HEK293T (cell line): ENCODE results near the gene EPSTI1.

Experiments used
- CTCF ChIA-PET: fragments of 350-600 bp; formaldehyde crosslinking; extraction: SDS; loops from one replicate; lab custom pipeline; 2021; ENCODE audit warnings: antibody characterized with exemption, inconsistent platforms; lab: Yijun Ruan, JAX
- POLR2A ChIA-PET: fragments of 350-600 bp; formaldehyde crosslinking; extraction: SDS; loops from one replicate; lab custom pipeline; 2020; ENCODE audit warnings: antibody characterized with exemption, inconsistent platforms; lab: Yijun Ruan, JAX
- DNase-seq: peaks from one replicate; pipeline ENCODE4 v3.0.0; 2012; ENCODE audit warnings: mixed read lengths; ENCODE audit errors: extremely low spot score
- ARNT ChIP-seq: fragments of 450-650 bp; IDR thresholded peaks from 2 replicates; pipeline ENCODE4 v1.6.1; 2017; ENCODE audit warnings: mild to moderate bottlenecking
- BHLHE40 ChIP-seq: fragments of 450-650 bp; IDR thresholded peaks from 2 replicates; pipeline ENCODE4 v1.6.1; 2016; ENCODE audit warnings: mild to moderate bottlenecking, moderate library complexity, borderline replicate concordance
- CTBP1 ChIP-seq: fragments of 450-650 bp; IDR thresholded peaks from 2 replicates; pipeline ENCODE4 v1.6.1; 2016; ENCODE audit warnings: borderline replicate concordance
- ELF4 ChIP-seq: fragments of 450-650 bp; IDR thresholded peaks from 2 replicates; pipeline ENCODE4 v1.6.1; 2017; ENCODE audit warnings: antibody characterized with exemption
- FOXA1 ChIP-seq: fragments of 450-650 bp; IDR thresholded peaks from 2 replicates; pipeline ENCODE4 v1.6.1; 2016; ENCODE audit warnings: mild to moderate bottlenecking
- FOXK2 ChIP-seq: fragments of 450-650 bp; IDR thresholded peaks from 2 replicates; pipeline ENCODE4 v1.6.1; 2016; ENCODE audit warnings: mild to moderate bottlenecking
- FOXM1 ChIP-seq: fragments of 450-650 bp; IDR thresholded peaks from 2 replicates; pipeline ENCODE4 v1.6.1; 2017; ENCODE audit warnings: mild to moderate bottlenecking, borderline replicate concordance
- HDGF ChIP-seq: fragments of 450-650 bp; IDR thresholded peaks from 2 replicates; pipeline ENCODE4 v1.6.1; 2017; ENCODE audit warnings: antibody characterized with exemption, borderline replicate concordance
- L3MBTL2 ChIP-seq: fragments of 450-650 bp; conservative IDR thresholded peaks from 2 replicates; pipeline ENCODE4 v1.6.1; 2016; ENCODE audit warnings: mild to moderate bottlenecking
- LEF1 ChIP-seq: fragments of 450-650 bp; IDR thresholded peaks from 2 replicates; pipeline ENCODE4 v1.6.1; 2017; ENCODE audit warnings: mild to moderate bottlenecking, borderline replicate concordance
- NFRKB ChIP-seq: fragments of 450-650 bp; IDR thresholded peaks from 2 replicates; pipeline ENCODE4 v1.6.1; 2016; ENCODE audit warnings: mild to moderate bottlenecking, moderate library complexity
- SP1 ChIP-seq: fragments of 450-650 bp; IDR thresholded peaks from 2 replicates; pipeline ENCODE4 v1.6.1; 2017
- SUZ12 ChIP-seq: fragments of 450-650 bp; IDR thresholded peaks from 2 replicates; pipeline ENCODE4 v1.6.1; 2016; ENCODE audit warnings: mild to moderate bottlenecking
- TARDBP ChIP-seq: fragments of 450-650 bp; IDR thresholded peaks from 2 replicates; pipeline ENCODE4 v1.6.1; 2016
- ZNF384 ChIP-seq: fragments of 450-650 bp; IDR thresholded peaks from 2 replicates; pipeline ENCODE4 v1.6.1; 2016
- TF ChIP-seq, protein P1 (sequence below): fragments of 450-650 bp; IDR thresholded peaks from 2 replicates; pipeline ENCODE4 v1.6.1; 2016

Gene EPSTI1

DNA sequence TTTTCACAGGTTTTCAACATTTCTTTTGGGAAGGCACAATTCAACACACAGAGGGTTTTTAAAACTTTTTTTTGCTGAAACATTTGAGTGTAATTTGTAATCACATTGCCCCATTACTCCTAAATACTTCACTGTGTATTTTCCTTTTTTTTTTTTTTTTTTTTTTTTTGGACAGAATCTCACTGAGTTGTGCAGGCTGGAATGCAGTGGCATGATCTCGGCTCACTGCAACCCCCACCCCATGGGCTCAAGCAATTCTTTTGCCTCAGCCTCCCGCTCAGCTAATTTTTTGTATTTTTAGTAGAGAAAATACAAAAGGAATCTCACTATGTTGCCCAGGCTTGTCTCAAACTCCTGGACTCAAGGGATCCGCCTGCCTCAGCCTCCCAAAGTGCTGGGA, 16.6 kb upstream of the EPSTI1 start:
- ChIA-PET CTCF (no interaction called here), POLR2A (no interaction called here)
- TF ChIP-seq FOXA1, result no peak
- TF ChIP-seq HDGF, result no peak
- TF ChIP-seq ZNF384, result no peak
- no peak for TF ChIP-seq BHLHE40
- no peak for TF ChIP-seq NFRKB
- no peak for TF ChIP-seq FOXM1
- TF ChIP-seq SUZ12, result no peak
- no peak for TF ChIP-seq FOXK2
- no peak for TF ChIP-seq SP1
- no peak for TF ChIP-seq LEF1
- no peak for TF ChIP-seq ELF4
- TF ChIP-seq TARDBP, result no peak
- no peak for TF ChIP-seq L3MBTL2
- TF ChIP-seq, protein P1, sequence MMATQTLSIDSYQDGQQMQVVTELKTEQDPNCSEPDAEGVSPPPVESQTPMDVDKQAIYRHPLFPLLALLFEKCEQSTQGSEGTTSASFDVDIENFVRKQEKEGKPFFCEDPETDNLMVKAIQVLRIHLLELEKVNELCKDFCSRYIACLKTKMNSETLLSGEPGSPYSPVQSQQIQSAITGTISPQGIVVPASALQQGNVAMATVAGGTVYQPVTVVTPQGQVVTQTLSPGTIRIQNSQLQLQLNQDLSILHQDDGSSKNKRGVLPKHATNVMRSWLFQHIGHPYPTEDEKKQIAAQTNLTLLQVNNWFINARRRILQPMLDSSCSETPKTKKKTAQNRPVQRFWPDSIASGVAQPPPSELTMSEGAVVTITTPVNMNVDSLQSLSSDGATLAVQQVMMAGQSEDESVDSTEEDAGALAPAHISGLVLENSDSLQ, result no peak
- no peak for DNase-seq

DNA sequence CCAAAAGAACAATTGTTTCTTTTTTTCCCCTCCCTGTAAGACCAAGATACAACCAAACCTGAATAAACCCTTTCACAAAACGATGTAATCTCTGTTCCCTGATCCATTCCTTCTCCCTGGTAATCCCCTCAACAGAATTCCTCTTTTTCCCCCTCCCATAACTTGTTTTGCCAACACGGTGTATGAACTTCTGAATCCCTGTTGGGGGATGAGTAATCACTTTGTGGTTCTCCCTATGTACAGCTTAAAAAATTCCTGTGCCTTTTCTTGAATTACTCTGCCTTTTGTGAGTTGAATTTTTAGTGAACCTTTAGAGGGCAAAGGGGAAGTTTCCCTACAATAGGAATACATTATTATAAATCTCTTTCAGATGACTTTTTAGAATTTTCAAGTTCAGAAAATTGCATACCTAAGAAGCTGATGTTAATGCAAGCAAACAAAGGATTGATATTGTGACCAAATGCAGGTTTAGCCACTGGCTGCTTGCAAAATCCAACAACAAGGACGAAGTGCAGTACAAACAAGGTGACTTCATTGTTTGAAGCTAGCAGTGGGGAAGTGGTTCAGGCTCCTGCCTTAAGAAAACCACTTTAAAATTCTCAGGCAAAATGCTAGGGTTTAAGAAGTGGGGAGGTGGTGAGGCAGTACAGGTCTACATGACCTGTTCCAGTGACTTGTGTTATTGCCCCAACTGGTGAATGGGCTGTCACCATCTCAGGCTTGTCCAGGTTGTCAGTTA, 15.0 kb upstream of the EPSTI1 start:
- CTCF ChIA-PET, result no interaction called here
- POLR2A ChIA-PET, result no interaction called here
- DNase-seq, result no peak
- TF ChIP-seq ELF4 (no peak), ZNF384 (no peak), ARNT (no peak), SUZ12 (no peak), TARDBP (no peak), L3MBTL2 (no peak), FOXK2 (no peak), FOXA1 (no peak), LEF1 (no peak), SP1 (no peak), NFRKB (no peak), CTBP1 (no peak)
- TF ChIP-seq, protein P1, result no peak

DNA sequence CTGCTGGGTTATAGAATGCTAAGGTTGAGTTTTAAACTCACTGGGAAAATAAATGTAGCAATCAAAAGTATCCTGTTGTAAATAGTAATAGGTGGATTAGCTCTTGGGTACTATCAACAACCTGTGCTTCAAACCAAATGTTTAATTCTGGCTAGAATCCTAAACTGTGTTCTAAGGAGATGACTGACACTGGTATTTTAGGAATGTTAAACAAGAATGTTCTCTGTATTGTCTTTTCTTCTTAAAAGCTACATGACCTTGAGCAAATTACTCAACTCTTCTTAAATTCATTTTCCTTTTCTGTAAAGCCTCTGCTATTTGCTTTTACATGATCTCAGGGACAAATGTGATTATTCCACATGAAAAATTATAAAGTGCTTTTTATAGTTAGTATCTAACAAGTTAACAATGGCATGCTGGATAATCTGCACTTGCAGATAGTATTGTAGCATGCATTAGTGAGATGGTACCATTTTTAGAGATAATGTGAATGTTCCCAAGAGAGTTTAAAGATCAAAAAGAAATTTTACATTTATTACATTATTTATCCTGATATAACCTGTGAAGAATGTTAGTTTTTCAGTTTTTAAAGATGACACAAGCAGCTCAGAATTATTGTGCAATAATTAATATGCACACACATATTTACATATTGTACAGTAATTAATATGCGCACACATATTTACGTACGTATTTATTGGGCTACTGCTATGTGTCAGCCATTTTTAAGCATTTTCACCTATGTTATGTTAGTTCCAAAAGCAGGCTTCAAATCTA, 13.6 kb upstream of the EPSTI1 start:
- DNase-seq, result no peak
- no peak for TF ChIP-seq HDGF
- POLR2A ChIA-PET, result no interaction called here
- CTCF ChIA-PET, result no interaction called here

DNA sequence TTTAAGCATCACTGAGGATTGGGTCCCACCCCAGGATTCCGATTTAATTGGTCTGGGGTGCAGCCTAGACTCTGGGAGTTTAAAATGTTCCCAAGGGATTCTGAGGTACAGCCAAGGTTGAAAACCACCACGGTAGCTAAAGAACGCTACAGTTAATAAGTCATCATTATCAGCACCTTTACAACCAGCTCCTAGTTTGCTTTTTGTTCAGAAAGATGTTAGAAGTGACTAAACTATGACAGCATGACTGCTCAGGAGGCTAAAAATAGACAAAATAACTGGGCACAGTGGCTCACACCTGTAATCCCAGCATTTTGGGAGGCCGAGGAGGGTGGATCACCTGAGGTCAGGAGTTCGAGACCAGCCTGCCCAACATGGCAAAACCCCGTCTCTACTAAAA, 11.7 kb upstream of the EPSTI1 start:
- DNase-seq, result no peak
- CTCF ChIA-PET, result no interaction called here
- no peak for TF ChIP-seq ZNF384
- TF ChIP-seq NFRKB, result no peak
- POLR2A ChIA-PET, result no interaction called here

DNA sequence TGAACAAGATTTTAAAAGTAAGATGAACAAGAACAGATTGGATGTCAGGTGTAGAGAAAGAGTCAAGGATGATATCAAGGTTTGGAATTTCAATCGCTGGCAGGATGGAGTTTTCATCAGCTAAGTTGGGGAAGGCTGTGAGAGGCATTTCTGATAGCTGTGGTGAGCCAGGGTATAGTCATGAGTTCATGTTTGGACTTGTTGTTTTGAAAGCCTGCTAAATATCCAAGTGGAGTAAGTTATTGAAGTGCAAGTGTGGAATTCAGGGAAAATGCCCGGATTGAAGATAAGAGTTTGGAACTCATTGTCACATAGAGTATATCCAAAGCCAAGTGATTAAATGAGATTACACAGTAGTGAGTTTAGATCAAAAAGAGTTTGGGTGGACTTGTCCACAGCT, 11.0 kb upstream of the EPSTI1 start:
- POLR2A ChIA-PET, result no interaction called here
- TF ChIP-seq TARDBP, result no peak
- TF ChIP-seq ZNF384, result no peak
- no peak for TF ChIP-seq LEF1
- TF ChIP-seq FOXK2, result no peak
- TF ChIP-seq SUZ12, result no peak
- no peak for TF ChIP-seq FOXA1
- TF ChIP-seq HDGF, result no peak
- TF ChIP-seq, protein P1, result no peak
- TF ChIP-seq BHLHE40, result no peak
- TF ChIP-seq L3MBTL2, result no peak

DNA sequence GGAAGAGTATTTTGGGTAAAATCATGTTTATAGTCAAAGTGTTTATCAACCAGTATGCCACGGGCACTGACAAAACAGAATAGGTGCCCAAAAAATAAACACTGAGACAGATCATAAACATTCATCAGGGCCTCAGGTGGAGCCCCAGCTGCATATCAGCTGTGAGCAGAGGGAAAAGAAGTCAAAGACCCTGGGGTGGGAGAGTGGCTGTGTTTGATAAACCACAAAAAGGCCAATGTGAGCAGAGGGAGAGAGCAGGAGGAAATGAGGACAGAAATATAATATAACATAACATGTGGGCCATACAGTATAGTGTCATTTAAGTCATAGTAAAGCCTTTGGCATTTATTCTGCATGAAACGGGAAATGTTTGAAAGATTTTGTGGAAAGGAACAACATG, 10.0 kb upstream of the EPSTI1 start:
- ChIA-PET POLR2A (no interaction called here), CTCF (no interaction called here)
- no peak for TF ChIP-seq L3MBTL2
- TF ChIP-seq ARNT, result no peak
- no peak for TF ChIP-seq TARDBP
- TF ChIP-seq SP1, result no peak
- TF ChIP-seq HDGF, result no peak
- no peak for TF ChIP-seq NFRKB
- no peak for DNase-seq

More for the DNA sequence above, 11.0 kb upstream of the EPSTI1 start:
- no peak for DNase-seq
- CTCF ChIA-PET, result no interaction called here

DNA sequence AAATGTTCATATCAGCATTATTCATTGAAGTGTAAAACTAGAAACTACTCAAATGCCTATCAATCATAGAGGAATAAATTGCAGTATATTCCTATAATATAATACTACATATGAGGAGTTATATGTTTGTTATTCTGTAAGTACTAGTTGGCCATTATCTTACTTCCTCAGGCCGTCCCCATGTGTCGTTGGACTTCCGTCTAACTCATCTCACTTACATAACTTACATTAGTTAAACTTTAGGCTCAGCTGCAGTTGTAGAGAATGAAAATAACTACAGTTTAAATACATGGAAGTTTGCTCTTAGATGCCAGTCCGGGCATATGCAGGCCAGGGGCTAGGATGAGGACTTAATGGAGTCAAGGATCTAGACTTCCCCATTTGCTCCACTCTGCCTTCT, 8.6 kb upstream of the EPSTI1 start:
- POLR2A ChIA-PET, result no interaction called here
- CTCF ChIA-PET, result no interaction called here
- TF ChIP-seq FOXA1, result no peak
- TF ChIP-seq FOXM1, result no peak
- TF ChIP-seq, protein P1, result no peak
- TF ChIP-seq SP1, result no peak
- TF ChIP-seq SUZ12, result no peak
- TF ChIP-seq ELF4, result no peak
- no peak for TF ChIP-seq ZNF384
- no peak for TF ChIP-seq BHLHE40
- TF ChIP-seq CTBP1, result no peak
- no peak for TF ChIP-seq LEF1
- TF ChIP-seq NFRKB, result no peak
- no peak for TF ChIP-seq FOXK2
- TF ChIP-seq ARNT, result no peak
- TF ChIP-seq HDGF, result no peak
- TF ChIP-seq TARDBP, result no peak
- no peak for TF ChIP-seq L3MBTL2
- DNase-seq, result no peak
